GM19463 (cell line): Measurements from ENCODE around the gene NUDT1.

ENCODE experiments used
- ATAC-seq: cut with Tn5 transposase; IDR thresholded peaks from one replicate; pipeline ENCODE4 v1.9.1; 2021; ENCODE audit warnings: mild to moderate bottlenecking, moderate library complexity; ENCODE audit not compliant: unreplicated experiment

NUDT1 gene

GRCh38 chr7:2204446-2204845 is 37.6 kb upstream of the NUDT1 start:
- no peak for ATAC-seq

GRCh38 chr7:2205036-2205780 is 36.8 kb upstream of the NUDT1 start:
- ATAC-seq = no peak

- ATAC-seq = no peak
Measured at GRCh38 chr7:2208712-2209111, 33.3 kb upstream of the NUDT1 start.

- ATAC-seq = peak; percentile 51
Measured at GRCh38 chr7:2209146-2209960, 32.7 kb upstream of the NUDT1 start.

GRCh38 chr7:2209961-2210323 is 32.1 kb upstream of the NUDT1 start:
- ATAC-seq = peak; percentile 12

GRCh38 chr7:2210551-2211258 is 31.3 kb upstream of the NUDT1 start:
- no peak for ATAC-seq

GRCh38 chr7:2211259-2211880 is 30.7 kb upstream of the NUDT1 start:
- no peak for ATAC-seq

GRCh38 chr7:2211926-2212325 is 30.1 kb upstream of the NUDT1 start:
- no peak for ATAC-seq

GRCh38 chr7:2212906-2213305 is 29.1 kb upstream of the NUDT1 start:
- ATAC-seq = no peak

GRCh38 chr7:2213551-2214215 is 28.3 kb upstream of the NUDT1 start:
- no peak for ATAC-seq

- ATAC-seq = no peak
Measured at GRCh38 chr7:2214636-2215035, 27.4 kb upstream of the NUDT1 start.

GRCh38 chr7:2215851-2216250 is 26.2 kb upstream of the NUDT1 start:
- ATAC-seq = no peak

- no peak for ATAC-seq
Measured at GRCh38 chr7:2217206-2217605, 24.8 kb upstream of the NUDT1 start.

- ATAC-seq = no peak
Measured at GRCh38 chr7:2217716-2218443, 24.1 kb upstream of the NUDT1 start.

GRCh38 chr7:2218444-2218785 is 23.6 kb upstream of the NUDT1 start:
- ATAC-seq = no peak

- ATAC-seq = no peak
Measured at GRCh38 chr7:2219136-2219535, 22.9 kb upstream of the NUDT1 start.

- ATAC-seq = no peak
Measured at GRCh38 chr7:2219606-2220005, 22.4 kb upstream of the NUDT1 start.

GRCh38 chr7:2220030-2220429 is 22.0 kb upstream of the NUDT1 start:
- ATAC-seq = no peak

GRCh38 chr7:2220506-2220905 is 21.5 kb upstream of the NUDT1 start:
- ATAC-seq = no peak

GRCh38 chr7:2220954-2221353 is 21.1 kb upstream of the NUDT1 start:
- ATAC-seq = no peak
